Subcutaneous abdominal adipose tissue (tissue), 5 donors: ENCODE data around the gene SYTL4.

Experiments
- H3K27ac ChIP-seq: one replicate; pipeline ENCODE4 v1.7.0; 2013; ENCODE audit warnings: low read depth, mild to moderate bottlenecking, inconsistent platforms, low read length, moderate library complexity
- H3K27me3 ChIP-seq, 5 donors: one replicate each; pipeline ENCODE4 v1.7.0; 2013; ENCODE audit warnings: low read length in 5 of 5, inconsistent platforms in 1 of 5; ENCODE audit not compliant: control insufficient read depth in 5 of 5, insufficient read depth in 4 of 5
- H3K36me3 ChIP-seq, 5 donors: one replicate each; pipeline ENCODE4 v1.7.0; 2013; ENCODE audit warnings: low read length in 5 of 5; ENCODE audit not compliant: control insufficient read depth in 5 of 5, insufficient read depth in 5 of 5
- H3K4me1 ChIP-seq, 5 donors: one replicate each; pipeline ENCODE4 v1.7.0; 2013; ENCODE audit warnings: low read length in 5 of 5, mild to moderate bottlenecking in 3 of 5, moderate library complexity in 1 of 5; ENCODE audit not compliant: control insufficient read depth in 5 of 5, insufficient read depth in 5 of 5
- H3K4me3 ChIP-seq, 5 donors: one replicate each; pipeline ENCODE4 v1.7.0; 2013; ENCODE audit warnings: low read length in 5 of 5, low read depth in 1 of 5
- H3K9ac ChIP-seq, 5 donors: one replicate each; pipeline ENCODE4 v1.7.0; 2013; ENCODE audit warnings: low read length in 5 of 5, mild to moderate bottlenecking in 4 of 5, moderate library complexity in 3 of 5
- H3K9me3 ChIP-seq, 5 donors: one replicate each; pipeline ENCODE4 v1.7.0; 2013; ENCODE audit warnings: low read length in 5 of 5; ENCODE audit not compliant: control insufficient read depth in 5 of 5
- donor health status: healthy.
- donor health status: healthy.
- donor health status: healthy.
- donor health status: healthy.
- donor health status: healthy.

The SYTL4 gene

DNA sequence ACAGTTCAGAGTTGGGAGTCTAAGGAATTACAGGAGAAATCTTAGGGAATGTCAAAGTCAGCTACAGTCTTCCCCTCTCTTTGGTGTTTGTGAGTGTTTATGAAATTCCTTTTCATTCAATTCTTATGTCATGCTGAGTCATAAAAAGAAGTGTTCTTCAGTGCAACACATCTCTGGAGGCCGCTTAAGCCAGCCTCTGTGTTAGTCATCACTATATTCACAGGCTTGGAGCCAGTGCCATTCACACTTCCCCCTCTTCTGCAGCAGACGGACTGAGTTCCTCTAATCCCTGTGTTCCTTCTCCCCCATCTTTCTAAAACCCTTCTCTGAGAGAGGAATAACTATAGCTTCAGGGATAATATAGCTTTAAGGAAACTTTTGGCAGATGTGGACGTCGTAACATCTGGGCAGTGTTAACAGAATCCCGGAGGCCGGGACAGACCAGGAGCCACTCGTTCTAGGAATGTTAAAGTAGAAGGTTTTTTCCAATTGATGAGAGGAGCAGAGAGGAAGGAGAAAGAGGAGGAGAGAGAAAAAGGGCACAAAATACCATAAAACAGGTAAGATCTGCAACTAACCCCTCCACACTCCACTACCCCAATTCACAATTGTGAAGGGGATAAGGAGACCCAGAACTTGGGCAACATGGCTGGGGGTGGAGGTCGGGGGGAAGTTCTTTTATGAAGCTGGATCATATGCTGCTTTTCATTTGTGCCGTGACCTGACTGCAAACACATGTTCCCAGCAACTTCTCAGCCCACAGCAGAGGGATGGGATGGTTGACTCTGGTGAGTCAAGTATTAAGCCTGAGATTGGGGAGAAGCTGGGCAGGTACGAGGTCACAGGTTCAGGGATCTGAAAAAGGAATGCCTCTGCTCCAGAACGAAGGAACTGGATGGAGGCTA, 87.7 kb downstream of the SYTL4 start, which contains the start of gene SRPX2:
SRPX2 (plus strand) TSS at position 244 of the 905 bp plus-strand sequence. CDS start 2,124 bp downstream, outside the sequence.
- peak within 1 kb of the TSS; percentile 32 to 87 (median 71) for H3K9ac ChIP-seq
- no peaks in the 10 kb centered on the region for H3K9me3 ChIP-seq
- H3K4me3 ChIP-seq, result peak within 1 kb of the TSS; percentile 65 to 86 (median 70)
- H3K4me1 ChIP-seq, result peaks cover 9 to 44% (median 40%) of the 10 kb centered on the region in 5 donors
- H3K27ac ChIP-seq, result peak within 1 kb of the TSS; percentile 94
- peaks cover 0 to 11% (median 7%) of the 10 kb centered on the region in 5 donors for H3K27me3 ChIP-seq
- H3K36me3 ChIP-seq, result peaks cover 0 to 2% (median 0%) of the 10 kb centered on the region in 5 donors

DNA sequence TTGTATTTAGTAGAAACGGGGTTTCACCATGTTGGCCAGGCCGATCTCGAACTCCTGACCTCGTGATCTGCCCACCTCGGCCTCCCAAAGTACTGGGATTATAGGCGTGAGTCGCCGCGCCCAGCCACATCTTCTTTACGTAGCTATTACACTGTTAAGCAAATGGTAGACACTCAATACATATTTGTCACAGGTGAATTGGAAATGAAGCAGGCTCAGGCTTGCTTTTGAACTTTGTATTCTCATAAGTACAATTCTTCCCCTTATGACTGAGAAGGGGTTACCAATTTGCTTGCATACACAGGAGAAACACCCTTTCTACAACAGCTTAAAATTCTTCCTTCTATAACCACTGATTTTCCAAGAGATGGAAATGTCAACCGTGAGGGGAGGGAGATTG, 88.7 kb downstream of the SYTL4 start:
- peaks cover 7 to 35% (median 30%) of the 10 kb centered on the region in 5 donors for H3K4me1 ChIP-seq
- H3K27me3 ChIP-seq, result peaks cover 0 to 11% (median 7%) of the 10 kb centered on the region in 5 donors
- peaks cover 0 to 2% (median 0%) of the 10 kb centered on the region in 5 donors for H3K36me3 ChIP-seq
- H3K9ac ChIP-seq, result no peak overlapping the region
- no peak overlapping the region for H3K4me3 ChIP-seq
- no peaks in the 10 kb centered on the region for H3K9me3 ChIP-seq
- H3K27ac ChIP-seq, result peak overlapping the region; percentile 94

DNA sequence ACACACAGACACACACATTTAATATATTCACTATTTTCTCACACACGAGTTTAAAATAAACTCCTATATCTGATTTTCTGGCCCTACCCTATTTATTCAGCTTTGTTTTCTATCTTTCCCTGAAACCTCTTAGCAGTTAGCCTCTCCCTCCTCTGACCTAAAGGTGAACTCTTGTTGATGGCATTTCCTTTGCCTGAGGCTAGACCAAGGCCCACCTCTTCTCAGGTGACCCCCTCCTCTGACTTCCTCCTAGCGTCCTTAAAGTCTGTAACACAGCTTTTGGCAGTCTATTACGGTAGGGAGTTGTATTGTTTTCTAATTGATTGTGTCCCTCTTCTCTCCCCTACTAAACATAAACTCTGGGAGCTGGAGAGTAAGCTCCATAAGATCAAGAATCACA, 89.6 kb downstream of the SYTL4 start:
- no peak overlapping the region for H3K9ac ChIP-seq

DNA sequence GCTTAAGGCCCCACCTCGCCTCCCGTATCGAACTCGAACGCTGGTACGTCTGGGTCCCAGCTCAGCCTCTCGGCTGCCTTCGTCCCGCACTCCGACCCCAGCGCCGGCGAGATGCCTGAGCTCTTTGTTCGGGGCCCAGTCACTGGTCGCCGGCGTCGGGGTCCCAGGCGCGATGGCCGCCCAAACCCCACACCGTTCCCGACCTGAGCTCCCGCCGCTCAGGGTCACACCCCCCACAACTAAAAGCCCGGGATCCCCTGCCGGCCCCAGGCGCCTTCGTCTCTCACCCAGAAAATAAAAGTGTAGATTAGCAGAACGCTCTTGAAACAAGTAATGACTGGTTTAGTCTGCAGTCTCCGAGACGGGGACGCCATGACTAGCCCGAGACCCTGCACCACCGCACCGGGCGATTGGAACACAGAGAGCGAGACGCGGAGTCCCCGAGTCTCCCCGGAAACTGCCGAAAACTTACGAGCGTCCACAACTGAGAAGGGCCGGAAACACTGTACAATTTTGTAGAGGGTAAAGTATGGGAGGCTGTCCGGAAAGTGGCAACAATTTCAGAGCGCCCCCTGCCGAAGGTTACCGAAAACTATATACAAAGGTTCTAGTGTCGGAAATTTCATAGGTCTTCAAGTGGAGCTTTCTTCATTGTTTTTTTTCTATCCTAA, 95.5 kb downstream of the SYTL4 start, which contains the start of gene TSPAN6:
TSPAN6 (minus strand) TSS at position 486 of the 671 bp plus-strand sequence; CDS start at position 374, 112 bp downstream.
- peak within 1 kb of the TSS; percentile 82 for H3K27ac ChIP-seq
- H3K9ac ChIP-seq, result peak within 1 kb of the TSS; percentile 57 to 82 (median 73)
- peaks cover 0 to 14% (median 4%) of the 10 kb centered on the region in 5 donors for H3K4me1 ChIP-seq
- H3K4me3 ChIP-seq, result peak within 1 kb of the TSS; percentile 62 to 80 (median 72)
- H3K27me3 ChIP-seq, result peaks cover 0 to 22% (median 5%) of the 10 kb centered on the region in 5 donors
- peaks cover 0 to 8% (median 0%) of the 10 kb centered on the region in 5 donors for H3K36me3 ChIP-seq
- no peaks in the 10 kb centered on the region for H3K9me3 ChIP-seq

More for the DNA sequence above, 89.6 kb downstream of the SYTL4 start:
- Histone ChIP-seq H3K9me3 (no peaks in the 10 kb centered on the region), H3K36me3 (no peaks in the 10 kb centered on the region), H3K4me3 (no peak overlapping the region), H3K27me3 (peaks cover 0 to 15% (median 7%) of the 10 kb centered on the region in 5 donors), H3K27ac (no peak overlapping the region), H3K4me1 (peaks cover 5 to 26% (median 21%) of the 10 kb centered on the region in 5 donors)

DNA sequence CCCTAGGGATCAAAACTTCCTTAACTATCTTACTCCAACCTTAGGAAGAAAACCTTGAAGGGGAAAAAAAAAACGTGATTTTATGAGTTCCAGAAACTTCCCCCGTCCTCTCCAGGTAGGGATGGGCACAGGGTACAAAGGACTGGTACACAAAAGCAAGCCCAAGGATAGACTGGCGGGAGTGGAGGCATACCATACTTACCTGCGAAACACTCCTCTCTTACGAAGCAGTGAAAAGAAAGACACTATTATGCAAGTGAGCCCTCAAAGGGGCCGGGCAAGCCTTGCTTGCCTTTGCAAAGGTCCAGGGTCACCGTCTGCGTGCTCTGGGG, 96.0 kb downstream of the SYTL4 start:
- Histone ChIP-seq H3K27me3 (peaks cover 0 to 22% (median 5%) of the 10 kb centered on the region in 5 donors), H3K27ac (peak overlapping the region; percentile 82), H3K4me1 (peaks cover 0 to 14% (median 4%) of the 10 kb centered on the region in 5 donors), H3K4me3 (peak overlapping the region; percentile 62 to 80 (median 72)), H3K9me3 (no peaks in the 10 kb centered on the region), H3K9ac (peak overlapping the region; percentile 57 to 82 (median 73)), H3K36me3 (peaks cover 0 to 8% (median 0%) of the 10 kb centered on the region in 5 donors)

DNA sequence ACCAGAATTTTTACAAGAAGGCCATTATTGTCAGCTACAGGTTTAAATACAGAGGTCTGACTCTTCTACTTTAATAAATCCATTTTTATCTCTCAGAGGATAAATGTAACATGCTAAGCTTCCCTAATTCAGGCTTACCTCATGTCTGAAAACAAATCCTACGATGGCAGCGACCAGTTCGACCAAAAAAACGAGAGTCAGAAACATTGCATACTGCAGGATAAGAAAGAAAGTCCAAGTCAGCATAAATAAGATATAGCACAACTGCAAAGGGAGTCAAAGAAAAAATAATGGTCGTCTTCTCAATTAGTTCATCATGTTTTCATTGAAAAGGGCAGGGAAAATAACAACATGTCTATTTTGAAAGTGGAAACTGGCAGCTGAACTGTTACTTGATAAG, 96.9 kb downstream of the SYTL4 start:
- H3K9ac ChIP-seq, result no peak overlapping the region
- H3K27ac ChIP-seq, result no peak overlapping the region
- H3K4me1 ChIP-seq, result peaks cover 0 to 14% (median 9%) of the 10 kb centered on the region in 5 donors
- no peaks in the 10 kb centered on the region for H3K9me3 ChIP-seq
- H3K27me3 ChIP-seq, result peaks cover 0 to 22% (median 5%) of the 10 kb centered on the region in 5 donors
- H3K36me3 ChIP-seq, result peaks cover 0 to 8% (median 0%) of the 10 kb centered on the region in 5 donors
- peak overlapping the region in 1 of 5 donors; percentile 62 for H3K4me3 ChIP-seq

DNA sequence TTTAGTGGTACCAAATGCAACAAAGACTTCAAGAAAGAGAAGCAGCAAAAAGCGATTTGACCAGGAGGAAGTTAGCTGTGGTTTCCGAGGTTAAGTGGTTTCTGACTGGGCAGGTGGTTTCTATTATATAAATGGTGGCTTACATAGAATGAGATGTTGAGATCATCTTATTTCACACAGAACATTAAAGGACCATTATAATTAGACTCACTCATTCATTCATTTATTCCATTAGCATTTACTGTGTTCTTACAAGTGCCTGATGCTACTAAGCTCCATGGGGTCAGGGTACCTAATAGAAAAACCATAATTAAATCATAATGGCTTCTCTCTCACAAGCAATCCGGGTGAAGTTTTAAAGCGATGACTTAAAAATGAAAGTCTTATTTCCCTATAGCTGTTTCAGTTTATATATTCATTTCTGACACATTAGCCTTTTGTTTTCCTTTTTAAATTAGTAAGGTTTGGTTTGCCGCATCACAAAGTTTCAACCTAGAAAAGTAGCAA, 105.9 kb downstream of the SYTL4 start:
- H3K4me3 ChIP-seq, result no peak overlapping the region
- peaks cover 0 to 2% (median 0%) of the 10 kb centered on the region in 5 donors for H3K27me3 ChIP-seq
- H3K9ac ChIP-seq, result no peak overlapping the region
- no peaks in the 10 kb centered on the region for H3K9me3 ChIP-seq
- no peak overlapping the region for H3K27ac ChIP-seq
- peaks cover 0 to 4% (median 0%) of the 10 kb centered on the region in 5 donors for H3K36me3 ChIP-seq
- peaks cover 0 to 4% (median 0%) of the 10 kb centered on the region in 5 donors for H3K4me1 ChIP-seq
